DMS 273 treated with DMSO at 0.1 percent for 48 hours (cell line): ENCODE data around the gene LOXL3.

Experiments used
- DNase-seq: peaks from one replicate; lab custom pipeline; 2025; lab: John Stamatoyannopoulos, UW

LOXL3 gene

GRCh38 chr2:74553892-74554819 is at the start of gene LOXL3, which contains the start of gene DOK1:
TSS of gene LOXL3 (minus strand) at chr2:74553942. CDS start at chr2:74552634, 1,308 bp downstream.
TSS of gene DOK1 (plus strand) at chr2:74554720. CDS start at chr2:74554755, 35 bp downstream.
- peak; percentile 27 for DNase-seq

- no peak for DNase-seq
These were observed 49.0 kb upstream of the LOXL3 start for GRCh38 chr2:74602586-74603281.

DNA sequence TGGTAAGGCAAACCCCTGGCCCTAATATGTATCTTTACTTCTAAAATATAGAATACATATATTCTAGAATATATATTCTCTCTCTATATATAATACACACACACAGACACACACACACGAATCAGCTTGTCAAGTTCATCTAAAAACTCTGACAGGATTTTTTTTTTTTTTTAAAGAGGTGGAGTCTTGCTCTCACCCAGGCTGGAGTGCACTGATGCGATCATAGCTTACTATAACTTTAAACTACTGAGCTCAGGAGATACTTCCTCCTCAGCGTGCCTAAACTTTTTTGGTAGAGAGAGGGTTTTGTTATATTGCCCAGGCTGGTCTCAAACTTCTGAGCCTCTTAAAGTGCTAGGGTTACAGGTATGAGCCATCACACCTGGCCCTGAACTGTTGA is 45.9 kb upstream of the LOXL3 start:
- DNase-seq, result no peak

DNA sequence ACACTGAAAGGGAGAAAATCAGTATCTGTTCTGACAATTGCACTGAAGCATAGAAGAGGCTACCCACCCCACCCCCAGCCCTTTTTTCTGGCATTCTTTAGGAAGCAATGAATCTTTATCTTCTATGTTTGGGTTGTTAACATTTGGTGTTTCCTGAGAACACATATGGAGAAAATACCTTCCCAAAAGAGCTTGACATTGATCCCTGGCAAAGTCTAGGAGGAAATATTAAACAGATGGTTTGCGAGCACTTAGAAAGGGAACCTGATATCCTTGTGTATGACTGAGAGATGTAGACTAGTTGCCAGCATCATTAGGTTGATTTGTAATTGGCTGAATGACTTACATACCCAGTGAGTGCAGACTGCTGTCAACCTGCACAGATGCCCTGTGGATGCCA is 43.7 kb upstream of the LOXL3 start:
- DNase-seq, result peak; percentile 98

DNA sequence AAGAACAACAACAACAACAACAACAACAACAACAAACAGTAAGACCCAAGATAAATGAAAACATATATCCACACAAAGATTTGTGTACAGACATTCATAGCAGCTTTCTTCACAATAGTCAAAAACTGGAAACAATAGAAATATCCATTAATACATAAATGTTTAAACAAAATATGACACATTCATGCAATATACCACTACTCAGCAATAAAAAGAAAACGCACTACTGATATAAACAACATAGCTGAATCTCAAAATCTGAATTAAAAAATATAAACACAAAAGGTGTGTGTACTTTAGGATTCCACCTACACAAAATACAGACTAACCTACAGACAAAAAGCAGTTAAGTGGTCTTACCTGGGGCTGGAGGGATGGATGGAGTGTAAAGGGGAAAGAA is 42.8 kb upstream of the LOXL3 start:
- no peak for DNase-seq

DNA sequence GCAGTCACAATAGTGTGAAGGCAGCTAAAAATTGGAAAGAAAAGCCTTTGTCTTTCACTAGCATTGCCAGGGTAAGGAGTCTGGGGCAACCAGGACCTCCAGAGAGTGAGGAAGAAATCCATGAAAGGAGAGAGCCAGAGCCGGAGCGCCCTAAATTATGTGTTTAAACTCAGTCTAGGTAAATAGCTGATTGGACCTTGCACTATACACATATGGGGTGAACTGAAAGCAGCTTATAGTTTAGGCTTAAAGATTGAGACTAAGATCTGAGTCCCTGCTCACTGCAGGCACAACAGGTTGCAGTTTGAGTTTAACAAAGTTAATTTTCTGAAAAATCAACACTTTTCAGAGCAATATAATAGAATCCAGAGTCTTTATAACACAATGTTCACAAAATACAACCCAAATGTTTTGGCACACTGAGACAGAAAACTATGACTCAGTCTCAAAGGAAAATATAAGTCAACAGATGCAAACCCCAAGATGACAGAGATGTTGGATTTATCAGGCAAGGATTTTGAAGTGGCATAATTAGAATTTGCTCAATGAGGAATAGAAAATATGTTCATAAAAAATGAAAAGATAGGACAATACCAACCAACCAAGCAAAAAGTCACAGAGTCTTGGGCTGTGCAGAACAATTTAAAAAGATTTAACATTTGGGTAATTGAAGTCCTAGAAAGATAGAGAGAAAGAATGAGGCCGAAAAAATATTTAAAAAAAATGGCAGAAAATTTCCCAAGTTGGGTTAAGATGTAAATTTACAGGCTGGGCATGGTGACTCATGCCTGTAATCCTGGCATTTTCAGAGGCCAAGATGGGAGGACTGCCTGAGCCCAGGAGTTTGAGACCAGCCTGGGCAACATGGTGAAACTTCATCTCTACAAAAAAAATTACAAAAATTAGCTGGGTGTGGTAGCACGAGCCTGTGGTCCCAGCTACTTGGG is 40.4 kb upstream of the LOXL3 start:
- DNase-seq, result no peak

DNA sequence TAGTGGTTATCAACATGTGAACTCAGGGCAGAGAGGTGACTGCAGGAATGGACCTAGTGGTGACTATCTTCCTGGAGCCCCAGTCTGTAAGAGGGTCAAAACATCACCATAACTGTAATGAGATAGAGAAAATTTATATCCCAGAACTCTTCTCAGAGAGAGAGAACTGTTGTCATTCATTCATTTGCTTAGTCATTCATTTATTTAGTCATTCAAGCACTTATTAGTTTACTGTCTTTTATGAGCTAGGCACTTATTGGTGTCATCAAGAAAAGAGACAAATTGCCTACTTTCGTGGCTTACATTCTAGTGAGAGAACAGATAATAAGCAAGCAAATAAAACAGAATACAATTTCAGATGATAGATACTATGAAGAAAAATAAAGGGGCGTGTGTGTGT is 34.9 kb upstream of the LOXL3 start:
- DNase-seq, result no peak

DNA sequence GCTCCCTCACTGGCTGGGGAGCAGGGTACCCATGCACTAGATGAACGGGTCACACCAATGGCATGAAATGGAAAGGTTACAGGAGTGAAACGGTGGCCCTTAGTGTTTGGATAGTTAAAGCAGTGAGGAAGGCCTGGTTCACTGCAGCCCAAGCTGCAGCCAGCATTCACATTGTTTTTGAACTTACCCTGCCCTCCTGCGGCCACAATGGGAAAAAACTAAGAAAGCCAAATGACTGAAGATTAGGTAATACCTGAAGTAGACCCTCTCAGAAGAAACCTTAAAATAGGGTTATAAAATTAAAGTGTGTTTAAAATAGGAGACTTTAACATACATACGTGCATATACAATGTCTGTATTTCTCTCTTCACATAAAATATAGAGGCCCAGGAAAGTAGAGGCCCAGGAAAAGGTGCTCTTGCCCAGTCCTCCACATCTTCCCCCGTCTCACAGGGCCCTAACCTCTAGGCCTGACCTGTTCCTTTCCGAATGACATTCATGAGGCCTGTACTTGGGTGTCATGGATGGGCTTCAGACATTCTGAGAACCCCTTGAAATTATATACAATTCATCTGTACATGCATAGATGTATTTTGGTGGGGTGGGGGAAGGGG is 34.0 kb upstream of the LOXL3 start:
- DNase-seq, result peak; percentile 49

- DNase-seq, result no peak
These were observed 31.9 kb upstream of the LOXL3 start for GRCh38 chr2:74585406-74586185.

- DNase-seq, result no peak
These were observed 30.4 kb upstream of the LOXL3 start for GRCh38 chr2:74584088-74584645.

GRCh38 chr2:74583504-74583903 is 29.8 kb upstream of the LOXL3 start:
- DNase-seq, result no peak

DNA sequence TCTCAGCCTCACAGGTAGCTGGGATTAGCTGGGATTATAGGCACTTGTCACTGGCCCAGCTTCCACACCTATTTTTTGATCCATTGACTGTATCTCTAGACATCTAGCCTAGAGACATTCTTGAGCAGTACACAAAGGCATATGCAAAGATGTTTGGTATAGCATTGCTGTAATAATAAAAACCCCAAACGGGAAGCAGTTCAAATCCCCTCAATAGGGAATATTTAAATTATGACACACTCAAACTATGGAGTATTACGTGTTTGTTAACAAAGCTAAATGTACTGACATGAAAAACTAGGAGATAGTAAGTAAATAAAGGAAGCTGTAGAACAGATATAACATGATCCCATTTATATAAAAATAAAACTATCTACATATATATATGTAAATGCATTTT is 28.4 kb upstream of the LOXL3 start:
- no peak for DNase-seq

- no peak for DNase-seq
These were observed 27.7 kb upstream of the LOXL3 start for GRCh38 chr2:74581463-74581862.

GRCh38 chr2:74578408-74578807 is 24.7 kb upstream of the LOXL3 start:
- DNase-seq, result no peak

DNA sequence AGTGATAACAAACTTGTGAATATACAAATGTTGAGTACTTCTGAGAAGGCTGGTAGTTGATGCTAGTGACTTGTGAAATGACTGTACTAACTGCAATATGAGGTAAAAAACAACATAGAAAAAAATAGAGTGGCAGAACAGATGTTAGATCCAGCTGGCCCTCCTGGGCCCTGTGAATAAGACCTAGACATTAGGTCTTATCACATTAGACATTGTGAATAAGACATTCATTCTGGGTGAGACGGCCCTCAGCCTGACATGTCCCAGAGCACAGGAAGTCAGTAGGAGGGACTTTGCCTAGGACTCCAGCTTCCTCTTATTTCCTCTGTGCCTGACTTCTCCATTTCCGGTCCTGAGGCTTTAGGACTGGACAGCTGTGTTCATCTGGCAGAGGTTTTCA is 23.7 kb upstream of the LOXL3 start:
- DNase-seq, result peak; percentile 60

GRCh38 chr2:74576863-74577229 is 23.1 kb upstream of the LOXL3 start:
- no peak for DNase-seq

DNA sequence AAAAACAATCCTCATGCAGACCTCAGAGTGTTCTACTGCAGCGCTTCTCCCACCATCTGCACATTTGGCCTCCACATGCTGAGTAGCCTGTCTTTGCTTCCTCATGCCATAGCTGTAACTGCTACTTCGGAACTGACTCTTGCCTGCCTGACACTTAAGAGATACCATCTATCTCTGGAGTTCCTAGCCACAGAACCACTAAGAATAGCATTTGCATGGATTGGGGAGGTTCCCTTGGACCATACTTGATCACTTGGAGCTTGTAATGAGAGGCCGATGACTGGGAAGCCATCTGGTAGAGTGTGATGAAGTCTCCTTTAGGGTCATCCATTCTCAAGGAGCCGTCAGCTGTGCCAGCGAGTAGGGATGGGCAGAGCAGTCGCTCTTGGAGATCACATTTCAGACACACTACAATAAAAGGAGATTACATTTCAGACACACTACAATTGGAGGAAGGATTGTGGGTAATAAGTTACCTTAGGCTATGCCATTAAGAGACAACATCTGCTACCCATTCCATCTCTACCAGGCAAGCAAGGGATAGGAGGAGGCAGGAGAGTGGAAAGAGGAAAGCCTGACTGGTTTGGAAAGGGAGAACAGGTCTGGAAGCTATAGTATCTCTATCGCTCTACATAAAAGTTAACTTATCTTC is 22.6 kb upstream of the LOXL3 start:
- peak; percentile 45 for DNase-seq

DNA sequence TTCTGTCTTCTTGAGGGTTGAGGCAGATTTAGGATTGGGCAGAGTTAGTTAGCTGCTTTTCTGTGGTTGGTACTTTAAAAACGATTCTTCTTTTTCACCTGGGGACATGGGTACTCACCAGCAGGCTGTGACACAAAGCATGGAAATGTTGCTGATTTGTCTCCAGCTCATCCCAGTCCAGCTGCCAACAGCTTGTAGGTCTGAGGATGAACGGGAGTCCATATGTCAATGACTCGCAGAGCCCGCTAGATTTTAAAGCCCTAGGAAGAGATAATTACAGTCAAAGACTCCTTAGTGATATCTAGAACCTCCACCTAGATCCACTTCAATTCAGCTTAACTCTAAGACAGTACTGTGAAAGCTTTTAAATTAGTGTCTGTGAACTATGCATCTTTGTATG is 21.6 kb upstream of the LOXL3 start:
- DNase-seq, result peak; percentile 17

- no peak for DNase-seq
These were observed 20.2 kb upstream of the LOXL3 start for GRCh38 chr2:74573747-74574562.
